Lung (tissue), 12 donors: ENCODE measurements around the gene RANBP2. TPM values are rescaled to one million over a fixed set of nuclear protein-coding genes. Genes with fewer than 3 reads are reported as not detected.
A peak's percentile ranks its signal among the peaks of the same experiment; 100 is the strongest.

Experiments used
- ATAC-seq: fragments of 200-7000 bp; cut with Tn5 transposase; one replicate; pipeline ENCODE4 v1.9.1; 2020; ENCODE audit warnings: moderate number of reproducible peaks; ENCODE audit not compliant: insufficient read depth, low FRiP score
- DNase-seq, 3 donors: peaks; one replicate each; pipeline ENCODE4 v3.0.0-alpha.2; 2013 to 2017
- H3K27ac ChIP-seq, 2 donors: one replicate each; pipeline ENCODE4 v1.5.1; 2013; ENCODE audit warnings: mild to moderate bottlenecking in 2 of 2, moderate library complexity in 2 of 2, control low read depth in 1 of 2, inconsistent platforms in 1 of 2, low read depth in 1 of 2, low read length in 1 of 2
- H3K27me3 ChIP-seq, 3 donors: one replicate each; pipeline ENCODE4 v1.5.1; 2013; ENCODE audit warnings: low read length in 2 of 3; ENCODE audit not compliant: control insufficient read depth in 3 of 3, insufficient read depth in 3 of 3
- H3K36me3 ChIP-seq, 4 donors: one replicate each; pipeline ENCODE4 v1.5.1; 2013; ENCODE audit warnings: low read length in 4 of 4, mild to moderate bottlenecking in 1 of 4, moderate library complexity in 1 of 4; ENCODE audit not compliant: control insufficient read depth in 4 of 4, insufficient read depth in 4 of 4
- H3K4me1 ChIP-seq, 5 donors: one replicate each; pipeline ENCODE4 v1.5.1; 2013; ENCODE audit warnings: low read length in 5 of 5, mild to moderate bottlenecking in 2 of 5, moderate library complexity in 1 of 5; ENCODE audit not compliant: control insufficient read depth in 5 of 5, insufficient read depth in 5 of 5
- H3K4me3 ChIP-seq: one replicate; pipeline ENCODE4 v1.5.1; 2013; ENCODE audit warnings: mild to moderate bottlenecking, control low read depth, moderate library complexity
- H3K9ac ChIP-seq, 2 donors: one replicate each; pipeline ENCODE4 v1.5.1; 2013; ENCODE audit warnings: low read length in 2 of 2, control low read depth in 1 of 2; ENCODE audit not compliant: insufficient read depth in 1 of 2
- H3K9me3 ChIP-seq, 4 donors: one replicate each; pipeline ENCODE4 v1.5.1; 2013; ENCODE audit warnings: low read length in 3 of 4, mild to moderate bottlenecking in 1 of 4, moderate library complexity in 1 of 4; ENCODE audit not compliant: control insufficient read depth in 4 of 4, insufficient read depth in 3 of 4
- CTCF ChIP-seq: IDR thresholded peaks from 2 replicates; pipeline ENCODE4 v1.5.1; 2012; ENCODE audit warnings: mild to moderate bottlenecking; ENCODE audit errors: control extremely low read depth, extremely low read depth
- WGBS, 2 donors: extraction: QIAGEN DNeasy Blood & Tissue Kit; methylation state at CpG; one replicate each; pipeline ENCODE4 v1.1.7; 2013; 5-methylcytosine and 5-hydroxymethylcytosine counted together
- polyA plus RNA-seq, 2 donors: library from polyadenylated mRNA; stranded (reverse); fragments of 200-250 nt; gene quantifications; one replicate each; pipeline ENCODE4 v1.2.1, GENCODE V29; 2013
- total RNA-seq, 2 donors: library from RNA; depleted of rRNA in 1 of 2; stranded (reverse); fragments of >200 nt in 1 of 2; gene quantifications; one replicate each; pipeline ENCODE4 v1.2.1, GENCODE V29; 2014 to 2021
- donor health status: control.
- donor health status: control.
- donor health status: Bipolar disorder and iron deficiency.
- donor health status: healthy.
- donor health status: DM: yes; HTN: yes; CAD: no.

Gene RANBP2
- total and polyA plus RNA-seq, 4 donors, result 9.1 to 125 (median 37.7) TPM

DNA sequence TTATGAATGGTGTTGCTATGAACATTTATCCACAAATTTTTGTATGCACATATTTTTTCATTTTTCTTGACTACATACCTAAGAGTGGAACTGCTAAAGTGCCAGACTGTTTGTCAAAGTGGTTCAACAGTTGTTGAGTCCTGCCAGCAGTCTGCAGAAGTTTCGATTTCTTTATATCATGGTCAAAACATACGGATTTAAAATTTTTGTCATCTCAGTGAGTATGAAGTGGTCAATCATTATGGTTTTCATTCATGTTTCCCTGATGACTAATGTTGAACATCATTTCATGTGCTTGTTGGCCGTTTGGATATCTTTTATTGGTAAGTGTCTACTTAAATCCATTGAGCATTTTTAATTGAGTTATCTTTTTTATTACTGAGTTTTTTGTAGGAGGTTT lies 106.5 kb downstream of the RANBP2 start:
- no peak overlapping the region for H3K27ac ChIP-seq
- H3K9ac ChIP-seq, result no peak overlapping the region
- peaks cover 0 to 7% (median 0%) of the 10 kb centered on the region in 4 donors for H3K36me3 ChIP-seq
- 74 to 81% methylated on average over 3 of the region's 3 CpGs for WGBS, 2 donors
- TF ChIP-seq CTCF, result no peak
- ATAC-seq (no peak), DNase-seq (no peak)
- H3K9me3 ChIP-seq, result no peaks in the 10 kb centered on the region
- no peak overlapping the region for H3K4me3 ChIP-seq
- H3K4me1 ChIP-seq, result no peaks in the 10 kb centered on the region
- H3K27me3 ChIP-seq, result no peaks in the 10 kb centered on the region

DNA sequence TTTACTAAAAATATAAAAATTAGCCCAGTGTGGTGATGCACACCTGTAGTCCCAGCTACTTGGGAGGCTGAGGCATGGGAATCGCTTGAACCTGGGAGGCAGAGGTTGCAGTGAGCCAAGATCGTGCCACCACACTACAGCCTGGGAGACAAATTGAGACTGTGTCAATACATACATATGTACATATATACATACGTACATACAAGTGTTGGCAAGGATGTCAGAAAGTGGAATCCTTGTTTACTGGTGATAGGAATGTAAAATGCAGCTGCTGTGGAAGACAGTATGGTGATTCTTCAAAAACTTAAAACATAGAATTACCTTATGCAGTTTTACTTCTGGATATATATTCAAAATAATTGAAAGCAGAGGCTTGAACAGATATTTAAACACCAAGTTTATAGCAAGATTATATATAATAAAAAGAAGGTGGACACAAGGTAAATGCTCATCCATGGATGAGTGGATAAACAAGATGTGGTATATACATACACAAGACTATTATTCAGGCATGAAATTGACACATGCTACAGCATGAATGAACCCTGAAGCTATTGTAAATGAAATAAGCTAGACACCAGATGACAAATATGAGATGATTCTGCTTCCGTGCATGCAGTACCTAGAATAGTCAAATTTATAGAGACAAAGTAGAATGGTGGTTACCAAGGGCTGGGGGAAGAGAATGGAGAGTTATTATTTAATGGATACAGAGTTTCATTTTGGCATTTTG lies 110.5 kb downstream of the RANBP2 start:
- no peaks in the 10 kb centered on the region for H3K9me3 ChIP-seq
- H3K27me3 ChIP-seq, result no peaks in the 10 kb centered on the region
- DNase-seq (no peak), ATAC-seq (no peak)
- peaks cover 0 to 7% (median 0%) of the 10 kb centered on the region in 4 donors for H3K36me3 ChIP-seq
- no peak for TF ChIP-seq CTCF
- 95 to 98% methylated on average over 4 of the region's 4 CpGs for WGBS, 2 donors
- H3K9ac ChIP-seq, result no peak overlapping the region
- H3K4me1 ChIP-seq, result peaks cover 0 to 2% (median 0%) of the 10 kb centered on the region in 5 donors
- no peak overlapping the region for H3K4me3 ChIP-seq
- H3K27ac ChIP-seq, result no peak overlapping the region

- no peak for TF ChIP-seq CTCF
- Histone ChIP-seq H3K9ac (no peak overlapping the region), H3K4me3 (no peak overlapping the region), H3K9me3 (peaks cover 0 to 7% (median 2%) of the 10 kb centered on the region in 4 donors), H3K27me3 (no peaks in the 10 kb centered on the region), H3K27ac (no peak overlapping the region), H3K36me3 (peaks cover 0 to 3% (median 0%) of the 10 kb centered on the region in 4 donors), H3K4me1 (peaks cover 0 to 2% (median 0%) of the 10 kb centered on the region in 5 donors)
- DNase-seq (peak; percentile 30 to 84 (median 84)), ATAC-seq (no peak)
Observed at GRCh38 chr2:108833219-108833618, 113.9 kb downstream of the RANBP2 start.
